ENCODE results near the gene NFASC.

NFASC gene

GRCh38 chr1:204868340-204868700 is 2.3 kb upstream of the NFASC start:
- H3K9me3 Mint-ChIP-seq = no peaks in the 10 kb centered on the region
- H3K4me1 Mint-ChIP-seq (ENCODE audit: low read depth) = no peaks in the 10 kb centered on the region
- H3K36me3 Mint-ChIP-seq (ENCODE audit: low read depth) = no peaks in the 10 kb centered on the region
- DNase-seq (ENCODE audit: low spot score) = no peak
- H3K27me3 Mint-ChIP-seq (ENCODE audit: low read depth) = peaks cover 2% of the 10 kb centered on the region
- no peak overlapping the region for H3K27ac Mint-ChIP-seq
- H3K4me3 Mint-ChIP-seq = no peak overlapping the region

DNA sequence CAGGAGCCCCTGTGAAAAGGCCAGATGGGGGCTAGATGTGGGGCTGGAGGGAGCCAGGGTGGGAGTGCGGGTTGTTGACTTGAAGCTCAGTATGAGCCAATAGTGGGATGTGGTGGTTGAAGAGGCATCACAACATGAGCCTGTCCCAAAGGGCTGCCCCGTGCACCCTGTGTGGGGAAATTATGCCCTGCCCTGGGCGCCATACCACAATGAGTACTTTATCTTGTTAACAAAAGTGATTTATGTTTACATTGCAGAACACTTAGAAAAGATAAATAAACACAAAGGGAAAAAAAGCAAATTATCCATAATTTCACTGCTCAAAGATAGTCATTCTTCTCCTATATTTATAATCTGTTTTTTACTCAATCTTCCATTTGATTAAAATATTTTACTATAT is 1.6 kb upstream of the NFASC start:
- DNase-seq (ENCODE audit: low spot score) = no peak
- Mint-ChIP-seq H3K27me3 (ENCODE audit: low read depth) (peaks cover 2% of the 10 kb centered on the region), H3K4me1 (ENCODE audit: low read depth) (no peaks in the 10 kb centered on the region), H3K36me3 (ENCODE audit: low read depth) (no peaks in the 10 kb centered on the region), H3K4me3 (no peak overlapping the region), H3K27ac (no peak overlapping the region), H3K9me3 (no peaks in the 10 kb centered on the region)

- Mint-ChIP-seq H3K4me3 (no peak overlapping the region), H3K9me3 (no peaks in the 10 kb centered on the region), H3K36me3 (ENCODE audit: low read depth) (no peaks in the 10 kb centered on the region), H3K4me1 (ENCODE audit: low read depth) (no peaks in the 10 kb centered on the region), H3K27ac (no peak overlapping the region), H3K27me3 (ENCODE audit: low read depth) (peaks cover 2% of the 10 kb centered on the region)
- no peak for DNase-seq (ENCODE audit: low spot score)
These were observed 859 bp downstream of the NFASC start for GRCh38 chr1:204871405-204872037.

DNA sequence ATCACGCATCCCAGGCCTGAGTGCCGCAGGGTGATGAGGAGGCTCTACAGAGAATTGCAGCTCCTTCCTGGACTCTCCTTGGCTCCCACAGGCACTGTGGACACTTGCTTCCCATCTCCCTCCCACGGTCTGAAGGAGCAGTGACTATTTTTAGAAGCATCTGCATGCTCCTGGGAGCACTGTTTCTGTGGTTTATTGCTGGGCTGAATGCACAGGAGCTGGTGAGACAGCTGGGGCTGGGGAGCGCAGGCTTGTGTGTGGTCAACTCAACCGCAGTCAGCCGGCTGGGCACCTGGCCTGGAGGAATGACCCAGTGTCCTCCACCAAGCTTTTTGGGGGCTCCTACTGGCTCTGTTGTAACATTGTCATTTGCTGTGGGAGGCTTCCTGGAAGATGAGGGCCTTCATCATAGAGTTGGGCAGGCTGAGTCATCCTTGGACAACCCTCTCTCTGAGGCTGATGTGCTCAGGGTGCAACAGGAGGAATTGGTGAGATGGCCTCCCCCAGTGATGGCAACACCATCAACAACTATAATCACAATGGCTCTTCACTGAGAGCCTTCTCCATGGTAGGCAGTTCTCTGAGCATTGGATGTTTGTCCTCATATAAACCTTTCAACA is 1.7 kb downstream of the NFASC start:
- Mint-ChIP-seq H3K27ac (no peak overlapping the region), H3K9me3 (no peaks in the 10 kb centered on the region), H3K36me3 (ENCODE audit: low read depth) (no peaks in the 10 kb centered on the region), H3K27me3 (ENCODE audit: low read depth) (peaks cover 2% of the 10 kb centered on the region), H3K4me3 (no peak overlapping the region), H3K4me1 (ENCODE audit: low read depth) (no peaks in the 10 kb centered on the region)
- DNase-seq (ENCODE audit: low spot score) = no peak

DNA sequence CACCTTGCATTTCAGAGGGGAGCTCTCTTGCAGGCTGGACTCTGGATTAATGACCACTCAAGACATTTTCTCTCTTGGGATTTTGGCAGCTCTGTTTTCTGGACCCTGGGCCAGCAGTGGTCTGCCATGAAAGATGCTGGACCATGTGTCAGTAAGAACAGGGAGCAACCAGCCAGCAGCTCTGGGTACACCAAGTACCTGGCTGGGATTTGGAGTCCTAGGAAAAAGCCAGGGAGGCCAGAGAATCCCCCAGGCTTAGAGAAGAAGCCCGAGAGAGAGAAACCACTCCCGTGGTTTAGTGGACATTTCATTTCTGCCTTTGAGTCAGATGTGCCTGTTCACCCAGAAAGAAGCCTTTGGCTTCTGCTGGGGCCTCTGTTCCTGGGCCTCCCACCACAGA is 2.5 kb downstream of the NFASC start:
- Mint-ChIP-seq H3K9me3 (no peaks in the 10 kb centered on the region), H3K27me3 (ENCODE audit: low read depth) (peaks cover 6% of the 10 kb centered on the region), H3K36me3 (ENCODE audit: low read depth) (no peaks in the 10 kb centered on the region), H3K4me1 (ENCODE audit: low read depth) (no peaks in the 10 kb centered on the region), H3K4me3 (no peak overlapping the region), H3K27ac (no peak overlapping the region)
- no peak for DNase-seq (ENCODE audit: low spot score)

- H3K9me3 Mint-ChIP-seq = no peaks in the 10 kb centered on the region
- no peaks in the 10 kb centered on the region for H3K36me3 Mint-ChIP-seq (ENCODE audit: low read depth)
- H3K27me3 Mint-ChIP-seq (ENCODE audit: low read depth) = peaks cover 6% of the 10 kb centered on the region
These were observed 3.1 kb downstream of the NFASC start for GRCh38 chr1:204873714-204874113.

DNA sequence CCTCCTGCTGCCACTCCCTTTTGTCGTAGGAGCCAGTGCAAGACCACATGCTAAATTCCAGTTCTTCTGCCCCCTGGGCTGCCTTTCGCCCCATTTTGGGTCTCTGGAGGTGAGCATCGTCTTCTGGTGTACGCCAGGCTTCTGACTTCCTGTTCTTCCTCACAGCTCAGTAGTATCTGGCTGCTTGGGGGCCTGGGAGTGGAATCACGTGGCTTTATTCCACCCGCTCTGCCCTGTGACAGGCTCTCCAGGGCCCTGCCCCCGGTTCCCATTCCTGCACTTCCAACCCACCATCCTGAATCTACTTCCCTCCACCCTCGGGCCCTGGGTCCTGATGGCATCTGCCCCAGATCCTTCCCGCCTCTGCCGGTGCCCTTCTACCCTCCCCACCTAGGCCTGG is 3.6 kb downstream of the NFASC start:
- Mint-ChIP-seq H3K4me3 (no peak overlapping the region), H3K36me3 (ENCODE audit: low read depth) (no peaks in the 10 kb centered on the region), H3K9me3 (no peaks in the 10 kb centered on the region), H3K27me3 (ENCODE audit: low read depth) (peaks cover 6% of the 10 kb centered on the region), H3K4me1 (ENCODE audit: low read depth) (no peaks in the 10 kb centered on the region), H3K27ac (no peak overlapping the region)
- no peak for DNase-seq (ENCODE audit: low spot score)

More at GRCh38 chr1:204873714-204874113, 3.1 kb downstream of the NFASC start:
- Mint-ChIP-seq H3K4me3 (no peak overlapping the region), H3K27ac (no peak overlapping the region), H3K4me1 (ENCODE audit: low read depth) (no peaks in the 10 kb centered on the region)
- DNase-seq (ENCODE audit: low spot score) = no peak

GRCh38 chr1:204875255-204875654 is 4.6 kb downstream of the NFASC start:
- no peaks in the 10 kb centered on the region for H3K36me3 Mint-ChIP-seq (ENCODE audit: low read depth)
- no peak overlapping the region for H3K4me3 Mint-ChIP-seq
- no peaks in the 10 kb centered on the region for H3K4me1 Mint-ChIP-seq (ENCODE audit: low read depth)

DNA sequence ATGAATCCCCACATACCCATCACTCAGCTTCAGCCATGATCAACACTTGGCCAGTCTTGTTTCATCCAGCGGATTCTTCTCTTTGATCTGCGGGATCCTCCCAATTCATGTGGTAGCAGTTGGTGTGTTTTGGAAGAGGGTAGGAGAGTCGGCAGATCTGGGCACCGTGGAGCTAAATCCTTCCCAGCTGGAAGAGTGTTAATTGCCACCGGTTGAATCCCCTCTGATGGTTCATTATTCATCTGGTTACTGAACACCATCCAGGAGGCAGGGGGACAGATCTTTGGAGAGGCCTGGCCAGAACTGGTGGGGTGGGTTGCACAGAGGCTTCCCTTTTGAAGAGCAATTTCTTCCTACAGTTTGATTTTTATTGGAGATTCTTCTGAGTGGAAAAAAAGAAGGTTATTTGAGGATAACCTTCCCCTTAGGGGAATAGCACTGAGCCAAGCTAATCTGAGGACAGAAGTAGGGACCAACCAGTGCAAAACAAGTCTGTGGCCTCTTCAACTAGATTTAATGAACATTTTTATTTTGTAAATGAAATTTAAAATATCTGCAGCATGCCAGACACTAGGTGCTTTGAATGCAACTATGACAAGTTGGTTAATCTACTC is 8.1 kb downstream of the NFASC start:
- H3K27ac Mint-ChIP-seq = no peak overlapping the region
- no peak for DNase-seq (ENCODE audit: low spot score)
- no peaks in the 10 kb centered on the region for H3K4me1 Mint-ChIP-seq (ENCODE audit: low read depth)
- no peaks in the 10 kb centered on the region for H3K9me3 Mint-ChIP-seq
- H3K27me3 Mint-ChIP-seq (ENCODE audit: low read depth) = peaks cover 6% of the 10 kb centered on the region
- no peaks in the 10 kb centered on the region for H3K36me3 Mint-ChIP-seq (ENCODE audit: low read depth)
- H3K4me3 Mint-ChIP-seq = no peak overlapping the region

More at GRCh38 chr1:204875255-204875654, 4.6 kb downstream of the NFASC start:
- Mint-ChIP-seq H3K27ac (no peak overlapping the region), H3K9me3 (no peaks in the 10 kb centered on the region), H3K27me3 (ENCODE audit: low read depth) (peaks cover 6% of the 10 kb centered on the region)
- DNase-seq (ENCODE audit: low spot score) = no peak

- no peak overlapping the region for H3K4me3 Mint-ChIP-seq
- DNase-seq (ENCODE audit: low spot score) = no peak
- no peaks in the 10 kb centered on the region for H3K9me3 Mint-ChIP-seq
- H3K36me3 Mint-ChIP-seq (ENCODE audit: low read depth) = no peaks in the 10 kb centered on the region
- no peak overlapping the region for H3K27ac Mint-ChIP-seq
- H3K4me1 Mint-ChIP-seq (ENCODE audit: low read depth) = no peaks in the 10 kb centered on the region
- H3K27me3 Mint-ChIP-seq (ENCODE audit: low read depth) = peaks cover 6% of the 10 kb centered on the region
These were observed 8.7 kb downstream of the NFASC start for GRCh38 chr1:204879351-204879750.

GRCh38 chr1:204880906-204881305 is 10.2 kb downstream of the NFASC start:
- H3K4me1 Mint-ChIP-seq (ENCODE audit: low read depth) = no peaks in the 10 kb centered on the region
- no peak for DNase-seq (ENCODE audit: low spot score)
- no peaks in the 10 kb centered on the region for H3K9me3 Mint-ChIP-seq
- no peak overlapping the region for H3K27ac Mint-ChIP-seq
- H3K27me3 Mint-ChIP-seq (ENCODE audit: low read depth) = peaks cover 6% of the 10 kb centered on the region
- H3K4me3 Mint-ChIP-seq = no peak overlapping the region
- H3K36me3 Mint-ChIP-seq (ENCODE audit: low read depth) = no peaks in the 10 kb centered on the region

- H3K27ac Mint-ChIP-seq = no peak overlapping the region
- H3K4me3 Mint-ChIP-seq = no peak overlapping the region
- DNase-seq (ENCODE audit: low spot score) = no peak
- no peaks in the 10 kb centered on the region for H3K36me3 Mint-ChIP-seq (ENCODE audit: low read depth)
- H3K9me3 Mint-ChIP-seq = no peaks in the 10 kb centered on the region
- peaks cover 9% of the 10 kb centered on the region for H3K27me3 Mint-ChIP-seq (ENCODE audit: low read depth)
- H3K4me1 Mint-ChIP-seq (ENCODE audit: low read depth) = no peaks in the 10 kb centered on the region
These were observed 11.8 kb downstream of the NFASC start for GRCh38 chr1:204882479-204882878.

GRCh38 chr1:204883405-204883804 is 12.7 kb downstream of the NFASC start:
- no peaks in the 10 kb centered on the region for H3K9me3 Mint-ChIP-seq
- H3K27me3 Mint-ChIP-seq (ENCODE audit: low read depth) = peaks cover 11% of the 10 kb centered on the region
- no peak for DNase-seq (ENCODE audit: low spot score)
- H3K27ac Mint-ChIP-seq = no peak overlapping the region
- no peak overlapping the region for H3K4me3 Mint-ChIP-seq
- no peaks in the 10 kb centered on the region for H3K4me1 Mint-ChIP-seq (ENCODE audit: low read depth)
- no peaks in the 10 kb centered on the region for H3K36me3 Mint-ChIP-seq (ENCODE audit: low read depth)

DNA sequence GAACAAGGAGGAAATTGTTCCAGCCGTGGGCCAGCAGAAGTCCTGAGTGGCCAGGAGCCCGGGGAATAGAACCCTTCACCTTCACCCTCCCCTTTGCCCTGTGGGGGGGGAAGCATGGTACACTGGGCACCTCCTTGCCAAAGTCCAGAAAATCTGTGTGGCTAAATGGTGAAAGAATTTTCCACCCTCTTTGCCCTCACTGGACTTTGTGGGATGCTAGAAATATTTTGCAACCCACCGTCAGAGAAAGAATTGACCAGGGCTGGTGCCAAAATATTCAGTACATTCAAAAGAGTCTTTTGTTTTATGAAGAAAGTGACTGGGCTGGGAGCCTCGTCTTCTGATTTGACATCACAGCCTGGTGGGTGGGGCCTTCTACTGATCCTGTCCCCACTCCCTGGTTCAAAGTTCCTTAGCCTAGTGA is 14.6 kb downstream of the NFASC start:
- no peaks in the 10 kb centered on the region for H3K9me3 Mint-ChIP-seq
- no peaks in the 10 kb centered on the region for H3K4me1 Mint-ChIP-seq (ENCODE audit: low read depth)
- no peak overlapping the region for H3K27ac Mint-ChIP-seq
- DNase-seq (ENCODE audit: low spot score) = no peak
- H3K27me3 Mint-ChIP-seq (ENCODE audit: low read depth) = peaks cover 18% of the 10 kb centered on the region
- no peak overlapping the region for H3K4me3 Mint-ChIP-seq
- H3K36me3 Mint-ChIP-seq (ENCODE audit: low read depth) = no peaks in the 10 kb centered on the region

Measured in T-helper 2 cell treated with Interferon-gamma antibody and Interleukin-4, amounts not matched to agents 5 μg/mL and 100 μg/mL, for 36 hours (primary cell).